GM12891 (cell line): ENCODE data around the gene PITPNC1.
"Not testable (repeated sequence)": the region's sequence is repeated elsewhere in the genome, so short reads cannot be mapped to it uniquely, and the experiment has no call there.

ENCODE experiments used
- DNase-seq: peaks from one replicate; pipeline ENCODE4 v3.0.0; 2011; ENCODE audit warnings: low spot score; ENCODE audit not compliant: insufficient read length
- FAIRE-seq: peaks from 2 replicates; lab custom pipeline; 2011; peaks lifted over from hg19 to GRCh38; lab: Jason Lieb, UNC
- PAX5 ChIP-seq: IDR thresholded peaks from 2 replicates; pipeline ENCODE4 v1.6.1; 2011; ENCODE audit warnings: low read length, moderate library complexity, mild to moderate bottlenecking; ENCODE audit not compliant: insufficient read depth, severe bottlenecking
- POLR2A ChIP-seq: IDR thresholded peaks from 2 replicates; pipeline ENCODE4 v1.6.1; 2011; ENCODE audit warnings: low read depth, low read length, control low read depth
- POLR2AphosphoS5 ChIP-seq: IDR thresholded peaks from 2 replicates; pipeline ENCODE4 v1.6.1; 2011; ENCODE audit warnings: low read depth, low read length, control low read depth
- POU2F2 ChIP-seq: IDR thresholded peaks from 2 replicates; pipeline ENCODE4 v1.6.1; 2011; ENCODE audit warnings: low read depth, mild to moderate bottlenecking, control low read depth, low read length, moderate library complexity
- SPI1 ChIP-seq: IDR thresholded peaks from 2 replicates; pipeline ENCODE4 v1.6.1; 2011; ENCODE audit warnings: low read depth, low read length, control low read depth
- TAF1 ChIP-seq: IDR thresholded peaks from 2 replicates; pipeline ENCODE4 v1.6.1; 2011; ENCODE audit warnings: low read depth, low read length, control low read depth

The PITPNC1 gene

DNA sequence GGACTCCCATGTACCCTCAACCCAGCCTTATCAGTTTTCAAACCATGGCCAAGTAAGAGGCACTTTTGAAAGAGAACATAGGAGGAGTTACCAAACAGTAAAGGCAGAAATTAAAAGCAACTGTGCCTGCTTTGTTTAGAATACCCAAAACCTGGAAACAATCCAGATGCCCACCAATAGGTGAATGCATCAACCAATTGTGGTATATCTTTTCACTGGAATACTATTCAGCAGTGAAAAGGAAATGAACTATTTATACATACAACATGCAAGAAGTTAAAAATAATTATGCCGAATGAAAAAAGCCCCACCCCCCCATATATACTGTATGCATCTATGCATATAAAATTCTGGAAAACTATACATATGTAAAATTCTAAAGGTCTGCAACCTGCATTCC is 37.0 kb downstream of the PITPNC1 start:
- FAIRE-seq = no peak
- TF ChIP-seq SPI1 (no peak), PAX5 (no peak), POU2F2 (no peak), POLR2A (no peak), TAF1 (no peak)
- DNase-seq = no peak

DNA sequence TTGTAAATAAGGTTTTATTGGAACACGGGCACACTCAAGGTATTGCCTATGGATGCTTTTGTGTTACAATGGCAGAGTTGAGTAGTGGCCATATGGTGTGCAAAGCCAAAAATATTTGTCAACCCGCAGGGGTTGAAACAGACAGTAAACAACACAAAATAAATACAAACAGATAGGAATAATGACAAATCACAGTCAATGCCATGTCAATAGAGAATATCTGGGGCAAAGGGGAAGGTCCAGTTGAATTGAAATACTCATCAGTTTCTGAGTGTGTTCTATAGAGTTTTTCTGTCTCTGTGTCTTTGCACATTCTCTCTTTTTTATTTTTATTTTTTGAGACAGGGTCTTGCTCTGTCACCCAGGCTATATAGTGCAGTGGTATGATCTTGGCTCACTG is 37.5 kb downstream of the PITPNC1 start:
- no peak for FAIRE-seq
- no peak for DNase-seq
- TF ChIP-seq POU2F2 = no peak
- TF ChIP-seq PAX5 = no peak
- TF ChIP-seq SPI1 = no peak
- TF ChIP-seq POLR2A = no peak
- no peak for TF ChIP-seq TAF1
- no peak for TF ChIP-seq POLR2AphosphoS5

DNA sequence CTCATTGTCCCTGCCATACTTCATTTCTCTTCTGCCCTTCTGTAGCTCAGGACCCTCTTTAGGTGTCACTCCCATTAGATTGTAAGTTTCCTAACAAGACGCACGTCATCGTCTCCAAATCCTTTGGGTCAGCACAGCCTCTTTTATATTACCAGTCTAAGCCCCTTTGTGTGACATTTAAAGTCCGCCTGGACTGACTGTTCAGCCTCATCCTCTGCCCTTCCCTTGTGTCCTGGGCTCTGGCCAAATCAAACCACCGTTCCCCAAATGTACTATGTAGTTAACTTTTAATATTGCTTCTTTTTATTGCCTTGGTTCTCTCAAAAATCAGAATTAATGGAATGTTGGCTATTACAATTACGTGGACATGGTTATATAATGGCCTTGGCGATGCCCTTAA is 38.2 kb downstream of the PITPNC1 start:
- DNase-seq = no peak

DNA sequence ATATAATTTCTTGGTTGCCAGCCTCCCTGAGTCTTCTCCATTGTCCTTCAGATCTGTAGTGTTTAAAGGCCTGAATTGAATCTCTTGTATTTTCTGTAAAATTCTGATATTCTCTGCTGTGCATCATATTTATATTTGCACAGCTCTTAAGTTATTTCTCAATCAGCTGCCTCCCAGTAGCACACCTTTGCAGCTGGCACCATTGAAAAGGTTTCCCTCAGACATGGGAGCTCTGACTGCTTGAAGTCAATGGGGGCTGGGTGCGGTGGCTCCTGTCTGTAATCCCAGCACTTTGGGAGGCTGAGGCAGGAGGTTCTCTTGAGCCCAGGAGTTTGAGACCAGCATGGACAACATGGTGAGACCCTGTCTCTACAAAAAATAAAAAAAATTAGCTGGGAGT is 40.4 kb downstream of the PITPNC1 start:
- TF ChIP-seq TAF1 = no peak
- TF ChIP-seq POU2F2 = no peak
- TF ChIP-seq POLR2A = no peak
- TF ChIP-seq SPI1 = no peak
- no peak for TF ChIP-seq POLR2AphosphoS5
- no peak for TF ChIP-seq PAX5
- DNase-seq (no peak), FAIRE-seq (no peak)

More for the DNA sequence above, 38.2 kb downstream of the PITPNC1 start:
- TF ChIP-seq PAX5 (no peak), POLR2A (no peak)
- no peak for FAIRE-seq

DNA sequence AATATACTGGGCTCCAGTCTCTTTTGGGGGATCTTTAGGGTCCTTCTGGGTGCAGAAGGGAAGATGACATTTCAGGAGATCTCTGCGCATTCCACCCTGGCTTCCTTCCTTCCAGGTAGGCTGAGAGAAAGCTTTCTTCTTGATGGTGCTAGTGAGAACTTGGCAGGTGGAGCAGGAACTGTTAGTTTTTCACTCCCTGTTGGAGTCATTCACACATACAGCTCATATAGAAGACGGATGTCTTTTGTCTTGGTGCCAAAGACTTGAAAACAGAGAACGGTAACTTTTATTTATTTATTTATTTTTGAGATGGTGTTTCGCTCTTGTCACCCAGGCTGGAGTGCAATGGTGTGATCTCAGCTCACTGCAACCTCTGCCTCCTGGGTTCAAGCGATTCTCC is 43.9 kb downstream of the PITPNC1 start:
- TF ChIP-seq POLR2AphosphoS5 (no peak), POU2F2 (no peak), PAX5 (no peak), SPI1 (no peak), TAF1 (no peak), POLR2A (no peak)
- FAIRE-seq = no peak
- DNase-seq = no peak

DNA sequence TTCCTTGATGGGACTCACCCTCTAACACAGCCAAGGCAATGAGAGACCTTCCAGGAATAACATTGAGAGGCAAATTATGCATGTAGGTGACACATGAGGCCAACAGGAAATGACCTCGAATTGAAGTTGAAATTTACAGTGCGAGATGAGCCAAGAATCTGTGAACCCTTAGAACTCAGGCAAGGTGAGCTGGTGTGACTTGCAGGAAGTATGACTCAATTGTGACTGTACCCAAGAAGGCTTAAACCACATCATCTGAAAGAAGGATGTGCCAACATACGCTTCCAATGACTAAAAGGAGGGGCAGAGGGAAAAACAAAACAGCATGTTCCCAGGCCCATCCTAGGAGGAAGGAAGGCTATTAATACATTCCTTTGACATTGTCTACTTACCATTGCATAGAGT is 44.8 kb downstream of the PITPNC1 start:
- DNase-seq = no peak
- FAIRE-seq = no peak
- TF ChIP-seq POU2F2 (peak; percentile 40; the same call in 1 of the 2 replicates), SPI1 (no peak)

DNA sequence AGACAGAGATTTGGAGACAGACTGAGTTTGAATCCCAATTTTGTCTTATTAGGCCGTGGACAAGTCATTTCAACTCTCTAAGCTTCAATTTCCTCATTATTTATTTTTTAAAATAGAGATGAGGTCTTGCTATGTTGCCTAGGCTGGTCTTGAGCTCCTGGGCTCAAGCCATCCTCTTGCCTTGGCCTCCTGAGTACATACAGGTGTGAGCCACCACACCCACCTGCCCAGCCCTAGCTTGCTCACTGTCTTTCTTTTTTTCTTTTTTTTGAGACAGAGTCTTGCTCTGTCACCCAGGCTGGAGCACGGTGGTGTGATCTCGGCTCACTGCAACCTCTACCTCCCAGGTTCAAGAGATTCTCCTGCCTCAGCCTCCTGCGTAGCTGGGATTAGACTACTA is 45.2 kb downstream of the PITPNC1 start:
- DNase-seq, FAIRE-seq: not testable (repeated sequence)

DNA sequence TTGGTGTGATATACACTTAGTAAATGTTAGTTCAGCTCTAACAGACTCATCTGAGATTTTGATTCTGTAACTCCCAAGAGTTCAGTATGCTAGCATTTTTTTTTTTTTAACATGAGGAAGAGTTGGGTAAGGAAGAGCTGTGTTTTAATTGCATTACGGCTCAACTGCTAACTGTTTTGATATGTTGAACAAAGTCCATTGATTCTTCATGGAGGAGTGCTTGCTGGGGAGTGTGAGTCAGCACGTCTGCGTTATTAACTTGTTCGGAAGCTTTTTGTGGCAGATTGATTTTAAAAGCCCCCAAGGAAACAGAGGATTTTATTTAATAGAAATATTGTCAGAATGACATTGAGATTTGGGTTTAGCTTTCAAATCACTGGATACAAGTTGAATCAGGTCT is 45.8 kb downstream of the PITPNC1 start:
- no peak for DNase-seq
- no peak for TF ChIP-seq POLR2A
- TF ChIP-seq PAX5 = no peak
- TF ChIP-seq TAF1 = no peak
- TF ChIP-seq POU2F2 = no peak
- TF ChIP-seq SPI1 = no peak
- no peak for TF ChIP-seq POLR2AphosphoS5
- FAIRE-seq = no peak

DNA sequence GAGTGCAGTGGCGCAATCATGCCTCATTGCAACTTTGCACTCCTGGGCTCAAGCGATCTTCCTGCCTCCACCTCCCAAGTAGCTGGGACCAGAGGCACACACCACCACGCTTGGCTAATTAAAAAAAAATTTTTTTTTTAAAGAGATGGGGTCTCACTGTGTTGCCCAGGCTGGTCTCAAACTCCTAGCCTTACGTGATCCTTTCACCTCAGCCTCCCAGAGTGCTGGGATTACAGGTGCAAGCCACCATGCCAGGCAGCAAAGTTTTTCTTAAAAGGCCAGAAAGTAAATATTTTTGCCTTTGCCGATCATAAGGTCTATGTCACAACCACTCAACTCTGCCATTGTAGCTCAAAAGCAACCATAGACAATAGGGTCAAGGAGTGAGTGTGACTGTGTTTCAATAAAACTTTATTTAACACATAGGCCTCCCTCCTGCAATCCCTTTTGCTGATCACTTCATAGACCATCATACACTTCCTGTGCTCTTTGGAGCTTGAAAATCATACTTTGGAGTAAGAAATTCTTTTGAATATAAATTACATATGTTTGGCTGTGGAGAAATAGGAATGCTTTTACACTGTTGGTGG is 48.6 kb downstream of the PITPNC1 start:
- FAIRE-seq = no peak
- no peak for DNase-seq
- TF ChIP-seq PAX5 (no peak), SPI1 (no peak), TAF1 (no peak), POLR2AphosphoS5 (no peak), POLR2A (no peak), POU2F2 (no peak)

DNA sequence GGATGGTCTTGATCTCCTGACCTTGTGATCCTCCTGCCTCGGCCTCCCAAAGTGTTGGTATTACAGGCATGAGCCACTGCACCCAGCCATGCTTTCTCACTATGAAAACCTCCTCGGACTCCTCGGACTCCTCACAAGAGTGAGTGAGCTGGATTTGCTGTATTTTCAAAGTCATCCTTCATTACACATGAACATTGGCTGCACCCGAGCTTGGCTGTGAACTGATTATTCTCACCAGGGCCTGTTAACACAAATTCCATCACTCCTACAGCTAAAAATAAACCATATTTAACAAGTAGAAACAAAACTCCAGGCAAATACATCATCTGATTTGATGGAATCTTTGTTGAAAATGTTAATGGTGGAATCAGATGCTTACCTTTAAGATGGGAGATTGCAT is 50.3 kb downstream of the PITPNC1 start:
- DNase-seq = no peak
- no peak for FAIRE-seq

DNA sequence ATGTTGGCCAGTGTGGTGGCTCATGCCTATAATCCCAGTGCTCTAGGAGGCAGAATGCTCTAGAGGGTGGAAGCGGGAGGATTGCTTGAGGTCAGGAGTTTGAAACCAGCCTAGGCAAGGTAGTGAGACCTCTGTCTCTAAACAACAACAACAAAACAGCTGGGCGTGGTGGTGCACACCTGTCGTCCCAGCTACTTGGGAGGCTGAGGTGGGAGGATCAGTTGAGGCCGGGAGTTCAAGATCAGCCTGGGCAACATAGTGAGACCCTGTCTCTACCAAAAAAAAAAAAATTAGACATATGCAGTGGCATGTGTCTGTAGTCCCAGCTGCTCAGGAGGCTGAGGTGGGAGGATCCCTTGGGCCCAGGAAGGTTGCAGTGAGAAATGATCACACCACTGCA is 53.4 kb downstream of the PITPNC1 start:
- DNase-seq, FAIRE-seq: not testable (repeated sequence)

More for the DNA sequence above, 50.3 kb downstream of the PITPNC1 start:
- no peak for TF ChIP-seq PAX5
- no peak for TF ChIP-seq POLR2A
- no peak for TF ChIP-seq POLR2AphosphoS5
- no peak for TF ChIP-seq POU2F2
- no peak for TF ChIP-seq TAF1
- TF ChIP-seq SPI1 = no peak
